ENCODE measurements around the gene EPS8.
"Not testable (repeated sequence)": the region's sequence is repeated elsewhere in the genome, so short reads cannot be mapped to it uniquely, and the experiment has no call there.

The EPS8 gene

GRCh38 chr12:15629108-15629507 lies 160.1 kb downstream of the EPS8 start:
- H3K27ac ChIP-seq = no peak overlapping the region
- TF ChIP-seq CTCF (conservative IDR thresholded peaks at IDR 0.05) = no peak
- no peak for TF ChIP-seq ZFX (IDR thresholded peaks at IDR 0.05)

GRCh38 chr12:15627995-15628945 lies 160.9 kb downstream of the EPS8 start:
- TF ChIP-seq ZFX (IDR thresholded peaks at IDR 0.05) = no peak
- TF ChIP-seq CTCF (conservative IDR thresholded peaks at IDR 0.05) = no peak
- no peak overlapping the region for H3K27ac ChIP-seq

- H3K27ac ChIP-seq = no peak overlapping the region
- TF ChIP-seq ZFX (IDR thresholded peaks at IDR 0.05) = no peak
- TF ChIP-seq CTCF (conservative IDR thresholded peaks at IDR 0.05) = no peak
These were observed 164.1 kb downstream of the EPS8 start for GRCh38 chr12:15625075-15625474.

- no peak for TF ChIP-seq ZFX (IDR thresholded peaks at IDR 0.05)
- TF ChIP-seq CTCF (conservative IDR thresholded peaks at IDR 0.05) = no peak
- no peak overlapping the region for H3K27ac ChIP-seq
These were observed 168.2 kb downstream of the EPS8 start for GRCh38 chr12:15620741-15621539.

DNA sequence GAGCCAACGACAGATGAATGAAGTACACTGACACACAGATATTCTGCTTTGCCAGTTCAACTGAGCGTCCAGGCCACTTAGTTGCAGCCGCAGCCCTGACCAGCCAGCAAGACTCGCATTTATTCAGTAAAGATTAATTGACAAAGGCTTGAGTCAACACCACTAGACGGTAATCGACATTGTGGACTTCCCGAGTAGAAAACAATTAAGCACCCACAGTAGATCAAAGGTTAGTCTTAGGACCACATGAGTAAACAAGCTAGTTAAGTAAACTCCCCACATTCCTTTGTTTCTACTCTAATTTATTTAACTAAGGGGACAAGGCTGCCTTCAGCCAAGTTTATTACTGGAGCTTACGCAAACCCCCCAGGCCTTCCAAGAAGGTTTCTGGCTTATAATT lies 172.7 kb downstream of the EPS8 start:
- H3K27ac ChIP-seq = not testable (repeated sequence)

DNA sequence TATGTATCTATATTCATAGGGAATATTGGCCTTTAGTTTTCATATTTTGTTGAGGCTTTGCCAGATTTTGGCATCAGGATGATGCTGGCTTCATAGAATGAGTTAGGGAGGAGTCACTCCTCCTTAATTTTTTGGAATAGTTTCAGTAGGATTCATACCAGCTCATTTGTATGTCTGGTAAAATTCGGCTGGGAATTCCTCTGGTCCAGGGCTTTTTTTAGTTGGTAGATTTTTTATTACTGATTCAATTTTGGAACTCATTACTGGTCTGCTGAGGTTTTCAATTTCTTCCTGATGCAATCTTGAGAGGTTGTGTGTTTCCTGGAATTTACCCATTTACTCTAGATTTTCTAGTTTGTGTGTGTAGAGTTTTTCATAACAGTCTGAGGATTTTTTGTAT lies 175.2 kb downstream of the EPS8 start:
- no peak for TF ChIP-seq ZFX (IDR thresholded peaks at IDR 0.05)
- TF ChIP-seq CTCF (conservative IDR thresholded peaks at IDR 0.05) = no peak

GRCh38 chr12:15608941-15609340 lies 180.2 kb downstream of the EPS8 start:
- no peak overlapping the region for H3K27ac ChIP-seq
- TF ChIP-seq CTCF (conservative IDR thresholded peaks at IDR 0.05) (no peak), ZFX (IDR thresholded peaks at IDR 0.05) (no peak)

More for the DNA sequence above, 175.2 kb downstream of the EPS8 start:
- no peak overlapping the region for H3K27ac ChIP-seq

All from C4-2B (cell line).